ENCODE measurements around the gene EFCAB8.

- TF ChIP-seq JUND (IDR thresholded peaks at IDR 0.05) = no peak
- no peak for TF ChIP-seq CTCF (IDR thresholded peaks at IDR 0.05; ENCODE audit: low read depth, low read length, missing input control)
- TF ChIP-seq MAX (IDR thresholded peaks at IDR 0.05) = no peak
- TF ChIP-seq GABPA (IDR thresholded peaks at IDR 0.05 in 1 of 2, conservative IDR thresholded peaks at IDR 0.05 in 1 of 2) = no peak
- no peak for TF ChIP-seq REST (IDR thresholded peaks at IDR 0.05)
These were observed 20.8 kb downstream of the EFCAB8 start for GRCh38 chr20:32879538-32879937.

Measured in liver (tissue), 3 donors.